Trophoblast cell (in vitro differentiated cells and primary cell): Measurements from ENCODE around the gene ZBTB7B.

Source experiments
- DNase-seq, 2 donors: peaks; one replicate each; pipeline ENCODE4 v3.0.0-alpha.2; 2016
- H2AFZ ChIP-seq: 2 replicates; pipeline ENCODE4 v1.6.1; 2013; ENCODE audit warnings: low read length, moderate library complexity, mild to moderate bottlenecking; ENCODE audit not compliant: insufficient read depth, poor library complexity
- H2AK5ac ChIP-seq: 2 replicates; pipeline ENCODE4 v1.6.1; 2013; ENCODE audit warnings: mild to moderate bottlenecking, low read length
- H2BK120ac ChIP-seq: 2 replicates; pipeline ENCODE4 v1.6.1; 2013; ENCODE audit warnings: low read length, mild to moderate bottlenecking, moderate library complexity; ENCODE audit not compliant: insufficient read depth, poor library complexity
- H2BK12ac ChIP-seq: 2 replicates; pipeline ENCODE4 v1.6.1; 2013; ENCODE audit warnings: mild to moderate bottlenecking, low read length, moderate library complexity
- H2BK5ac ChIP-seq: 2 replicates; pipeline ENCODE4 v1.6.1; 2013; ENCODE audit warnings: low read length, low read depth, moderate library complexity, mild to moderate bottlenecking; ENCODE audit not compliant: poor library complexity
- H3K14ac ChIP-seq: 2 replicates; pipeline ENCODE4 v1.6.1; 2013; ENCODE audit warnings: mild to moderate bottlenecking, low read length
- H3K18ac ChIP-seq: 2 replicates; pipeline ENCODE4 v1.6.1; 2013; ENCODE audit warnings: mild to moderate bottlenecking, low read length
- H3K23ac ChIP-seq: 2 replicates; pipeline ENCODE4 v1.6.1; 2013; ENCODE audit warnings: low read length
- H3K27ac ChIP-seq: 2 replicates; pipeline ENCODE4 v1.5.1; 2013; ENCODE audit warnings: low read depth, mild to moderate bottlenecking, inconsistent platforms, low read length, moderate library complexity
- H3K27me3 ChIP-seq: 2 replicates; pipeline ENCODE4 v1.6.1; 2013; ENCODE audit warnings: inconsistent platforms, mild to moderate bottlenecking, low read length, moderate library complexity; ENCODE audit not compliant: insufficient read depth
- H3K36me3 ChIP-seq, 2 experiments: 1 replicate in 1 of 2; 2 replicates in 1 of 2; pipeline ENCODE4 v1.6.1; 2013; ENCODE audit warnings: low read length in 2 of 2, mild to moderate bottlenecking in 2 of 2, moderate library complexity in 1 of 2; ENCODE audit not compliant: insufficient read depth in 2 of 2, control insufficient read depth in 1 of 2
- H3K4ac ChIP-seq: 2 replicates; pipeline ENCODE4 v1.6.1; 2013; ENCODE audit warnings: low read depth, mild to moderate bottlenecking, low read length, moderate library complexity
- H3K4me1 ChIP-seq, 2 experiments: 1 replicate in 1 of 2; 2 replicates in 1 of 2; pipeline ENCODE4 v1.6.1; 2013; ENCODE audit warnings: low read length in 2 of 2, mild to moderate bottlenecking in 2 of 2, moderate library complexity in 1 of 2; ENCODE audit not compliant: insufficient read depth in 2 of 2, control insufficient read depth in 1 of 2
- H3K4me2 ChIP-seq: 2 replicates; pipeline ENCODE4 v1.6.1; 2013; ENCODE audit warnings: inconsistent platforms, mild to moderate bottlenecking, low read length, moderate library complexity
- H3K4me3 ChIP-seq: 2 replicates; pipeline ENCODE4 v1.5.1; 2013; ENCODE audit warnings: mild to moderate bottlenecking, low read depth, low read length, inconsistent platforms
- H3K79me1 ChIP-seq: one replicate; pipeline ENCODE4 v1.6.1; 2013; ENCODE audit warnings: low read length
- H3K79me2 ChIP-seq: 2 replicates; pipeline ENCODE4 v1.6.1; 2013; ENCODE audit warnings: low read length, mild to moderate bottlenecking; ENCODE audit not compliant: control insufficient read depth, insufficient read depth, poor library complexity
- H3K9ac ChIP-seq: 2 replicates; pipeline ENCODE4 v1.6.1; 2013; ENCODE audit warnings: mild to moderate bottlenecking, low read length
- H3K9me3 ChIP-seq: 2 replicates; pipeline ENCODE4 v1.6.1; 2013; ENCODE audit warnings: low read depth, mild to moderate bottlenecking, control low read depth, inconsistent platforms, low read length; ENCODE audit not compliant: insufficient read depth
- H4K12ac ChIP-seq: 2 replicates; pipeline ENCODE4 v1.6.1; 2013; ENCODE audit warnings: low read depth, mild to moderate bottlenecking, low read length, moderate library complexity
- H4K8ac ChIP-seq: 2 replicates; pipeline ENCODE4 v1.6.1; 2013; ENCODE audit warnings: low read depth, mild to moderate bottlenecking, low read length, moderate library complexity
- H4K91ac ChIP-seq: one replicate; pipeline ENCODE4 v1.6.1; 2013; ENCODE audit warnings: low read depth, mild to moderate bottlenecking, low read length, moderate library complexity
- WGBS: extraction: QIAGEN DNeasy Blood & Tissue Kit; methylation state at CpG from one replicate; pipeline ENCODE4 v1.1.7; 2013; ENCODE audit warnings: missing lambda C conversion rate; ENCODE audit not compliant: insufficient read length, insufficient coverage; ENCODE audit errors: extremely low coverage; 5-methylcytosine and 5-hydroxymethylcytosine counted together

ZBTB7B gene

DNA sequence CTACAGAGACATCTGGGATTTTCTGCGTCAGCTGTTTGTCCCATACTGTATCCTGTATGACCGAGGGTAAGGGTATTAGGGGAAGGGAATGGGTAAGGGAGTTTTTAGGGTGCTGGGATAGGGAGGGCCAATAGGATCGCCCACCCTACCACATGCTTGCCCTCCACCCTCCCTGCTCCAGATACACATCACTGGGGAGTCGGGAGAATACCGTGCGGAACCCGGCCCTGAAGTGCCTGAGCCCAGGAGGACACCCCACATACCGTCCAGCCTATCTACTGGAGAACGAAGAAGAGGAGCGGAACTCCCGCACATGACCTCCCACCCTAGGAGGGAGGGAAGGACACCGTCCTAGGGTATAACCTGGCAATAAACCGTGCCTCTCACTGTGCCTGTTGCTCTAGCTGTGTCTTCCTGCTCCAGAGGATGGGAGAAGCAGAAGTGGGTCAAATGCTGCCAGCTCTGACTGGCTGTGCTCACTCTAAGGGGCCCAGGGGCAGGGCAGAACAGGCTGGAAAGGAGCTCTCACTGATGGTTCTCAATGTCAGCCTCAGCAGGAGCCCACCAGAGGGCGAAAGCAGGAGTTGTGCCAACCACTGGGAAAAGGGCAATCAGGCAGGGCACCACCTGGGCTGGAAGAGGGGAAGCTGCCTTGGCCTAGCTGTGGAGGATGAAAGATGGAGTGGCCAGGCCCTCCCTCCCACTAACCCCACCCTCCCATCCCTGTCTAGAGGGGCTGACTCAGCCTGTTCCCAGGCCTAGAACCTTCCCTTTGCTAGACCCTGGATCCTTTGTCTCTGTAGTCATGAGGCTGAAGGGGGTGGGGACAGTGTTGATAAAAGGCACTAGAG is 9.7 kb upstream of the ZBTB7B start:
- Histone ChIP-seq H3K18ac (no peak overlapping the region), H3K9ac (no peak overlapping the region), H3K27ac (no peak overlapping the region), H2BK5ac (no peak overlapping the region), H4K8ac (no peak overlapping the region), H2AK5ac (no peak overlapping the region), H3K9me3 (no peaks in the 10 kb centered on the region), H3K4me1 (no peaks in the 10 kb centered on the region), H3K23ac (no peak overlapping the region), H3K36me3 (peaks cover 20 to 30% of the 10 kb centered on the region in 2 experiments), H3K4me3 (no peak overlapping the region), H2BK120ac (no peak overlapping the region), H3K4ac (no peak overlapping the region), H3K79me1 (no peaks in the 10 kb centered on the region), H4K91ac (no peak overlapping the region), H3K79me2 (no peaks in the 10 kb centered on the region), H4K12ac (no peak overlapping the region), H3K4me2 (no peak overlapping the region), H3K27me3 (no peaks in the 10 kb centered on the region), H3K14ac (no peak overlapping the region), H2BK12ac (no peak overlapping the region), H2AFZ (no peak overlapping the region)
- 100% methylated on average over 1 of the region's 14 CpGs for WGBS
- DNase-seq = no peak

DNA sequence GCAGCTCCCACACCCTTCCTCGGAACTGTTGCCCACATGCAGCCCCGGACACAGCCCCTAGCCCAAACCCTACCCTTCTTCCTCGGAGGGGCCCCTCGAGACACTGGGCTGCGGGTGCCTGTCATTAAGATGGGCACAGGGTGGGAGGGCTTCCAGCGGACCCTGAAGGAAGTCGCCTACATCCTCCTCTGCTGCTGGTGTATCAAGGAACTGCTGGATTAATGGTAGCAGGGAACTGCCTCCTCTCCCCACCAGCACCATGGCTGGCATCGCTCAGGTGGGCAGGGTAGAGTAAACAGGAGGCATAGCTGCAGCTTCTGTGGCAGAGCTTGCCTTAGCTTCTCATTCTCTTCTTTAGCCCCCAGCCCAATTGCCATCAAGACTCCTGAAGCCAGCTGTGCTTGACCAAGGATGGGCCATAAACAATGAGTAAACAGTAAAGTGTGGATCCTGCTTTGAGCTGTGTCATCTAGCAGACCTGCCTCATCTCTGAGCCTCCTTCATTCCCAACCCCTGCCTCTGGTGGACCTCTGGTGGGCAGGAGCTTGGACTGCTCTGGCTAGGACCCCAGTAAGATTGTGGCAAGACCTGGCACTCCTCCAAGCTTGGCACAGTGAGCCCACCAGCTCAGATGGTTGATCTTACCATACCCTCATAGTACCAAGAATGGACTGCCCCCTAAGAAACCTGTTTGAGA is 8.9 kb upstream of the ZBTB7B start, which contains the start of gene LENEP:
LENEP (plus strand) TSS at position 15 of the 697 bp plus-strand sequence; CDS start at position 37, 22 bp downstream.
- Histone ChIP-seq H3K79me1 (no peaks in the 10 kb centered on the region), H3K4me2 (no peak within 1 kb of the TSS), H3K4me1 (peaks cover 0 to under 1% of the 10 kb centered on the region in 2 experiments), H3K4ac (no peak within 1 kb of the TSS), H4K91ac (peak within 1 kb of the TSS; percentile 9), H2BK5ac (no peak within 1 kb of the TSS), H2BK12ac (peak within 1 kb of the TSS; percentile 16), H3K79me2 (no peaks in the 10 kb centered on the region), H3K23ac (no peak within 1 kb of the TSS), H3K14ac (peak within 1 kb of the TSS; percentile 12), H2AFZ (no peak within 1 kb of the TSS), H3K27me3 (no peaks in the 10 kb centered on the region), H2BK120ac (no peak within 1 kb of the TSS), H3K9ac (no peak within 1 kb of the TSS), H4K12ac (no peak within 1 kb of the TSS), H3K18ac (no peak within 1 kb of the TSS), H3K9me3 (no peaks in the 10 kb centered on the region), H4K8ac (no peak within 1 kb of the TSS), H3K27ac (no peak within 1 kb of the TSS), H3K36me3 (peaks cover 13 to 23% of the 10 kb centered on the region in 2 experiments), H2AK5ac (peak within 1 kb of the TSS; percentile 23), H3K4me3 (no peak within 1 kb of the TSS)
- no CpG with 5 or more reads among the region's 8 CpGs for WGBS
- no peak for DNase-seq

DNA sequence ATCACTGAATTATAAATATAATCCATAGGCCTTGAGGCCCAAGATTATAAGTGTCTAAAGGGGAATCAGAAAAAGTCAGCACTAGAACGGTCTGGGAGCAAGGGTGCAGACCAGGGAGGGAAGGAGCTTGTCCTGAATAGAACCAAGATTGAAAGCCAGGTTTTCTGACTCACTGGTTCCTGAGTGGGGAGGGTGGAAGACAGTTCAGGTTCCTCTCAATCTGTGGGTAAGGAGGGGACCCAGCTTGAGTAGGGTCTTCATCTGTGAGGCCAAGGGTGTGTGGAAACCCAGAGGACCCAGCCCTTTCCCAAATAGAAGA is 8.4 kb upstream of the ZBTB7B start:
- DNase-seq = no peak
- H2AK5ac ChIP-seq = no peak overlapping the region
- no peak overlapping the region for H4K91ac ChIP-seq
- no peak overlapping the region for H3K23ac ChIP-seq
- H3K27me3 ChIP-seq = no peaks in the 10 kb centered on the region
- no peak overlapping the region for H3K4me2 ChIP-seq
- H2BK5ac ChIP-seq = no peak overlapping the region
- no peak overlapping the region for H2BK12ac ChIP-seq
- H3K9ac ChIP-seq = no peak overlapping the region
- H3K27ac ChIP-seq = no peak overlapping the region
- H3K4me1 ChIP-seq = peaks cover 3% of the 10 kb centered on the region in 2 experiments
- H4K8ac ChIP-seq = no peak overlapping the region
- no peaks in the 10 kb centered on the region for H3K79me1 ChIP-seq
- no peak overlapping the region for H4K12ac ChIP-seq
- H3K18ac ChIP-seq = no peak overlapping the region
- no peak overlapping the region for H2AFZ ChIP-seq
- H3K9me3 ChIP-seq = no peaks in the 10 kb centered on the region
- no peak overlapping the region for H3K4ac ChIP-seq
- no peaks in the 10 kb centered on the region for H3K79me2 ChIP-seq
- H3K4me3 ChIP-seq = no peak overlapping the region
- H3K36me3 ChIP-seq = peaks cover 10 to 17% of the 10 kb centered on the region in 2 experiments
- no peak overlapping the region for H2BK120ac ChIP-seq
- no peak overlapping the region for H3K14ac ChIP-seq
- WGBS = no CpG with 5 or more reads among the region's 1 CpG

DNA sequence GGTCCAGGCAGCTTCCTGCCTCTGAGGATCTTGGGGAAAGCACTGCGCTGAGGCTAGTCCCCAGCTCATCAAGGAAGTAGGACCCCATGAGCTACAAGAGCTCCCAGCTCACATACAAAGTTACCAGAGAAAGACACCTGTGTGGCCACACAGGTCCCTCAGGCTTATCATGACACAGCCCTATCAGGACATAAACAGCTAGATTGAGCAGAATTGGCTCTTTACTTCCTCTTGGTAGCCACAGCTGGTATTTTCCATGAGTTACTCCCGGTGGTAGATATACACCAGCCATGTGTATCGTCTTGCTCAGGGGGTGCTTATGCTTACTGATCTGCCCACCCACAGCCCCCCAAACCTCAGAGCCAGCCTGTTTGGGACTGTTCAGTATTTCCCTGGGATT is 8.0 kb upstream of the ZBTB7B start:
- H2BK12ac ChIP-seq = no peak overlapping the region
- no peaks in the 10 kb centered on the region for H3K79me1 ChIP-seq
- no peak overlapping the region for H3K4me3 ChIP-seq
- WGBS = no CpG with 5 or more reads among the region's 3 CpGs
- no peak overlapping the region for H3K23ac ChIP-seq
- no peak overlapping the region for H3K14ac ChIP-seq
- no peak overlapping the region for H4K8ac ChIP-seq
- no peak for DNase-seq
- H2BK120ac ChIP-seq = no peak overlapping the region
- no peak overlapping the region for H2BK5ac ChIP-seq
- H2AK5ac ChIP-seq = no peak overlapping the region
- no peak overlapping the region for H4K12ac ChIP-seq
- no peak overlapping the region for H3K4ac ChIP-seq
- H3K27ac ChIP-seq = no peak overlapping the region
- H3K27me3 ChIP-seq = no peaks in the 10 kb centered on the region
- no peak overlapping the region for H3K18ac ChIP-seq
- H3K79me2 ChIP-seq = no peaks in the 10 kb centered on the region
- H4K91ac ChIP-seq = no peak overlapping the region
- H2AFZ ChIP-seq = no peak overlapping the region
- no peak overlapping the region for H3K9ac ChIP-seq
- H3K4me1 ChIP-seq = peaks cover 4 to 5% of the 10 kb centered on the region in 2 experiments
- no peaks in the 10 kb centered on the region for H3K9me3 ChIP-seq
- peaks cover 7 to 14% of the 10 kb centered on the region in 2 experiments for H3K36me3 ChIP-seq
- no peak overlapping the region for H3K4me2 ChIP-seq
